KMS-11 (cell line): ENCODE results near the gene AP1M2.

Experiments
- H2AFZ ChIP-seq: fragments of 200-600 bp; sonication (generic); 2 replicates; pipeline ENCODE4 v1.6.1; 2016; ENCODE audit warnings: antibody characterized with exemption, mixed run types, low read depth
- H3K27ac ChIP-seq: fragments of 200-600 bp; sonication (generic); 2 replicates; pipeline ENCODE4 v1.6.1; 2016; ENCODE audit warnings: mild to moderate bottlenecking, mixed run types
- H3K27me3 ChIP-seq: fragments of 200-600 bp; sonication (generic); 2 replicates; pipeline ENCODE4 v1.6.1; 2017; ENCODE audit warnings: mild to moderate bottlenecking, low read depth, mixed run types, moderate library complexity; ENCODE audit not compliant: insufficient read depth
- H3K36me3 ChIP-seq: fragments of 200-600 bp; sonication (generic); 2 replicates; pipeline ENCODE4 v1.6.1; 2017; ENCODE audit warnings: mild to moderate bottlenecking, mixed run types; ENCODE audit not compliant: insufficient read depth
- H3K4me1 ChIP-seq: fragments of 200-600 bp; sonication (generic); 2 replicates; pipeline ENCODE4 v1.6.1; 2016; ENCODE audit warnings: mild to moderate bottlenecking, low read depth, mixed run types; ENCODE audit not compliant: poor library complexity, severe bottlenecking
- H3K4me2 ChIP-seq: fragments of 200-600 bp; sonication (generic); 2 replicates; pipeline ENCODE4 v1.7.0; 2016; ENCODE audit warnings: mild to moderate bottlenecking, mixed run types
- H3K4me3 ChIP-seq: fragments of 200-600 bp; sonication (generic); IDR thresholded peaks from 2 replicates; pipeline ENCODE4 v1.6.1; 2017; ENCODE audit warnings: low read depth, low read length, mixed read lengths; ENCODE audit not compliant: insufficient read depth
- H3K79me2 ChIP-seq: fragments of 200-600 bp; sonication (generic); 2 replicates; pipeline ENCODE4 v1.6.1; 2016; ENCODE audit warnings: low read depth, mixed run types; ENCODE audit not compliant: insufficient read depth
- H3K9ac ChIP-seq: fragments of 200-600 bp; sonication (generic); 2 replicates; pipeline ENCODE4 v1.6.1; 2016; ENCODE audit warnings: mild to moderate bottlenecking, mixed run types
- H4K20me1 ChIP-seq: fragments of 200-600 bp; sonication (generic); 2 replicates; pipeline ENCODE4 v1.6.1; 2016; ENCODE audit warnings: mild to moderate bottlenecking, mixed run types; ENCODE audit not compliant: insufficient read depth
- CTCF ChIP-seq: fragments of 200-600 bp; sonication (generic); conservative IDR thresholded peaks from 2 replicates; pipeline ENCODE4 v1.6.1; 2017; ENCODE audit warnings: low read depth, mild to moderate bottlenecking, antibody characterized with exemption, low read length, moderate library complexity, mixed read lengths

Gene AP1M2

DNA sequence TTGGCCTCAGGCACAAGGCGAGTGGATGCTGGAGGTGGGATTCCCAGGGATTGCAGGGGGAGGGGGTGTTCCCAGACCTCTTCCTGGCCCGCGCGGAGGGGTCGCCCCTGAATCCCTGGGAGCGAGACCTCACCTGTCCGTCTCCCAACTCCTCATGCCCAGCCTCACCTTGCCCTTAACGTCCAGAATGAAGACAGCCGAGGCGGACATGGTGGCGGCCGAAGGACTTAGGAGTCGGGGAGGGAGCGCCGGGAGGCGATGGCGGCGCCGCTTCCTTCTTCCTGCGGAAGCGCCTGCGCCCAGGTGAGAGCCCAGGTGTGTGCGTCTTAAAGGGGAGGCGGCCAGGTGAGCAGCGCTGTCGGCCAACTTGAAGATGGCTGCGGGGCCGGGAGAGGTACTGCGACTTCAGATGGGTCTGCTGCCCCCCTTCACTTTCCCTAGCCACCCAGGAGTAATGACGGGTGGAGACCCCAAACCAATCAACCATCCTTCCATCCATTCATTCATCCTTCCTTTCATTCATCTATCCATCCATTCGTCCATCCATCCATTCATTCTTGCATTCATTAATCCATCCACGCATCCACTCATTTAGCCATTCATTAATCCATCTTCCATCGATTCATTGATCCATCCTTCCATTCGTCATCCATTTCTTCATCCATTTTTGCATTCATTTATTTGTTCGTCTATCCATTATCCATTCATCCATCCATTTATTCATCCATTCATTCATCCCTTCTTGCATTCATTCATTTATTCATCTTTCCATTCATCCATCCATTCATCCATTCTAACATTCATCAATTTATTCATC lies at the start of gene AP1M2:
AP1M2 (minus strand) TSS at position 291 of the 817 bp plus-strand sequence; CDS start at position 210, 81 bp downstream.
- H3K27me3 ChIP-seq = peaks cover 21% of the 10 kb centered on the region
- H3K4me2 ChIP-seq = no peak within 1 kb of the TSS
- no peaks in the 10 kb centered on the region for H4K20me1 ChIP-seq
- no peak for TF ChIP-seq CTCF
- no peaks in the 10 kb centered on the region for H3K79me2 ChIP-seq
- no peak within 1 kb of the TSS for H3K27ac ChIP-seq
- H2AFZ ChIP-seq = no peak within 1 kb of the TSS
- no peak within 1 kb of the TSS for H3K9ac ChIP-seq
- H3K36me3 ChIP-seq = no peaks in the 10 kb centered on the region
- no peaks in the 10 kb centered on the region for H3K4me1 ChIP-seq
- H3K4me3 ChIP-seq = no peak within 1 kb of the TSS

DNA sequence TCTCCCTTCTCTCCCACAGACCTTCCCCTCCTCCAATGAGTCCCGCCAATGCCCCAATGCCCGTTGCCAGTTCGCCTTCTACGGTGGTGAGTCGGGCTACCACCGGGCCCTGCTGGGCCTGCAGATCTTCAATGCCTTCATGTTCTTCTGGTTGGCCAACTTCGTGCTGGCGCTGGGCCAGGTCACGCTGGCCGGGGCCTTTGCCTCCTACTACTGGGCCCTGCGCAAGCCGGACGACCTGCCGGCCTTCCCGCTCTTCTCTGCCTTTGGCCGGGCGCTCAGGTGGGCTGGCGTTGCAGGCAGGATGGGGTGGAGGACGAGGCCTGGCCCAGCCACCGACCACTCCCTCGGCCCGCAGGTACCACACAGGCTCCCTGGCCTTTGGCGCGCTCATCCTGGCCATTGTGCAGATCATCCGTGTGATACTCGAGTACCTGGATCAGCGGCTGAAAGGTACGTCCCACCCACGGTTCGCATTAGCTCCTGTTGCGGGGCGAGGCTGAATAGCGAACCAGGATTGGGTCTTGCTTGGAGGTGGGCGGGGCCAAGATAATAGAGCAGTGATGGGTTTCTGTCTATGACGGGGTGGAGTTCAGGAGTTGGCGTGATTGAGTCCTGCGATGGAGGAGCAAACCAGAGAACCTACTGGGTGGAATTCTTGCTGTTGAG lies 49.3 kb upstream of the AP1M2 start:
- no peaks in the 10 kb centered on the region for H3K36me3 ChIP-seq
- no peaks in the 10 kb centered on the region for H3K4me1 ChIP-seq
- H4K20me1 ChIP-seq = no peaks in the 10 kb centered on the region
- no peak overlapping the region for H2AFZ ChIP-seq
- no peak for TF ChIP-seq CTCF
- no peaks in the 10 kb centered on the region for H3K27me3 ChIP-seq
- no peak overlapping the region for H3K4me2 ChIP-seq
- H3K27ac ChIP-seq = no peak overlapping the region
- no peaks in the 10 kb centered on the region for H3K79me2 ChIP-seq
- no peak overlapping the region for H3K9ac ChIP-seq
- H3K4me3 ChIP-seq = no peak overlapping the region

GRCh38 chr19:10634963-10635362 lies 47.9 kb upstream of the AP1M2 start:
- no peak overlapping the region for H3K4me2 ChIP-seq
- H3K4me3 ChIP-seq = no peak overlapping the region
- no peak overlapping the region for H3K27ac ChIP-seq
- H3K79me2 ChIP-seq = no peaks in the 10 kb centered on the region
- H3K9ac ChIP-seq = no peak overlapping the region
- H3K36me3 ChIP-seq = no peaks in the 10 kb centered on the region
- no peaks in the 10 kb centered on the region for H3K4me1 ChIP-seq
- H2AFZ ChIP-seq = no peak overlapping the region
- H4K20me1 ChIP-seq = no peaks in the 10 kb centered on the region
- TF ChIP-seq CTCF = no peak
- H3K27me3 ChIP-seq = no peaks in the 10 kb centered on the region

- Histone ChIP-seq H3K9ac (no peak overlapping the region), H3K4me2 (no peak overlapping the region), H3K4me1 (no peaks in the 10 kb centered on the region), H3K27ac (no peak overlapping the region), H2AFZ (no peak overlapping the region), H3K79me2 (no peaks in the 10 kb centered on the region), H3K36me3 (no peaks in the 10 kb centered on the region), H4K20me1 (no peaks in the 10 kb centered on the region), H3K4me3 (no peak overlapping the region), H3K27me3 (no peaks in the 10 kb centered on the region)
- no peak for TF ChIP-seq CTCF
Observed at GRCh38 chr19:10634430-10634829, 47.3 kb upstream of the AP1M2 start.
